CD4-positive, alpha-beta T cell treated with Interferon gamma for 1 hour (primary cell): ENCODE results near the gene UBE2D1.

Experiments
- DNase-seq: peaks from one replicate; pipeline ENCODE4 v3.0.0-alpha.2; 2020

UBE2D1 gene

GRCh38 chr10:58334817-58335305, at the start of gene UBE2D1:
UBE2D1 (plus strand) TSS chr10:58335006; CDS start chr10:58335202, 196 bp downstream.
- DNase-seq, result peak; percentile 84

GRCh38 chr10:58291538-58292174, 43.1 kb upstream of the UBE2D1 start:
- DNase-seq, result peak; percentile 15

GRCh38 chr10:58293989-58294388, 40.8 kb upstream of the UBE2D1 start:
- DNase-seq, result no peak

- peak; percentile 52 for DNase-seq
Measured at GRCh38 chr10:58299580-58299979, 35.2 kb upstream of the UBE2D1 start.

- no peak for DNase-seq
Measured at GRCh38 chr10:58300676-58301075, 34.1 kb upstream of the UBE2D1 start.

- DNase-seq, result no peak
Measured at GRCh38 chr10:58302254-58302653, 32.6 kb upstream of the UBE2D1 start.

GRCh38 chr10:58304099-58304633, 30.6 kb upstream of the UBE2D1 start:
- DNase-seq, result no peak

- no peak for DNase-seq
Measured at GRCh38 chr10:58305821-58306220, 29.0 kb upstream of the UBE2D1 start.

GRCh38 chr10:58307676-58308075, 27.1 kb upstream of the UBE2D1 start:
- DNase-seq, result no peak

- no peak for DNase-seq
Measured at GRCh38 chr10:58311026-58311425, 23.8 kb upstream of the UBE2D1 start.

GRCh38 chr10:58316874-58317273, 17.9 kb upstream of the UBE2D1 start:
- DNase-seq, result no peak

GRCh38 chr10:58318346-58318745, 16.5 kb upstream of the UBE2D1 start:
- no peak for DNase-seq

GRCh38 chr10:58319599-58319998, 15.2 kb upstream of the UBE2D1 start:
- DNase-seq, result no peak

- DNase-seq, result no peak
Measured at GRCh38 chr10:58320351-58321049, 14.3 kb upstream of the UBE2D1 start.

GRCh38 chr10:58322072-58322834, 12.6 kb upstream of the UBE2D1 start:
- peak; percentile 60 for DNase-seq

- DNase-seq, result no peak
Measured at GRCh38 chr10:58322835-58323209, 12.0 kb upstream of the UBE2D1 start.

GRCh38 chr10:58326967-58327381, 7.8 kb upstream of the UBE2D1 start:
- DNase-seq, result no peak

GRCh38 chr10:58328233-58328632, 6.6 kb upstream of the UBE2D1 start:
- no peak for DNase-seq

- DNase-seq, result no peak
Measured at GRCh38 chr10:58330431-58330830, 4.4 kb upstream of the UBE2D1 start.

GRCh38 chr10:58331646-58332045, 3.2 kb upstream of the UBE2D1 start:
- no peak for DNase-seq

GRCh38 chr10:58335306-58336005, 650 bp downstream of the UBE2D1 start:
- peak; percentile 13 for DNase-seq

GRCh38 chr10:58336242-58336641, 1.4 kb downstream of the UBE2D1 start:
- no peak for DNase-seq

GRCh38 chr10:58341422-58341821, 6.6 kb downstream of the UBE2D1 start:
- no peak for DNase-seq
